WTC11 (cell line): Measurements from ENCODE around the gene FANCI. TPM values are rescaled to one million over a fixed set of nuclear protein-coding genes. Genes with fewer than 3 reads are reported as not detected.

ENCODE experiments used
- ATAC-seq: fragments of 200-7000 bp; cut with Tn5 transposase; 2 replicates; pipeline ENCODE4 v1.10.0; 2021; ENCODE audit warnings: mild to moderate bottlenecking, moderate library complexity
- CTCF ChIA-PET: fragments of 300-600 bp; sonication (Branson Sonifier 250); formaldehyde crosslinking; loops from one replicate; lab custom pipeline; 2021; ENCODE audit warnings: antibody characterized with exemption; lab: Charles Lee
- POLR2A ChIA-PET: fragments of 350-600 bp; sonication (Branson Sonifier 250); formaldehyde crosslinking; loops from one replicate; lab custom pipeline; 2021; ENCODE audit warnings: antibody characterized with exemption; lab: Charles Lee
- DNase-seq: peaks from one replicate; pipeline ENCODE4 v3.0.0; 2021; ENCODE audit warnings: low spot score
- H3K27ac Mint-ChIP-seq: 2 replicates; pipeline ENCODE4 v1.8.0; 2021; ENCODE audit warnings: mixed read lengths
- H3K27me3 Mint-ChIP-seq: 2 replicates; pipeline ENCODE4 v1.8.0; 2021; ENCODE audit warnings: low read depth, mild to moderate bottlenecking, moderate library complexity, mixed read lengths
- H3K36me3 Mint-ChIP-seq: 2 replicates; pipeline ENCODE4 v1.8.0; 2021; ENCODE audit warnings: mixed read lengths
- H3K4me1 Mint-ChIP-seq: 2 replicates; pipeline ENCODE4 v1.8.0; 2022; ENCODE audit warnings: mixed read lengths
- H3K4me3 Mint-ChIP-seq: 2 replicates; pipeline ENCODE4 v1.8.0; 2021; ENCODE audit warnings: mild to moderate bottlenecking, moderate library complexity, mixed read lengths
- H3K9me3 Mint-ChIP-seq: 2 replicates; pipeline ENCODE4 v1.8.0; 2021; ENCODE audit warnings: mixed read lengths
- MYBL2 ChIP-seq: sonication (generic); formaldehyde crosslinking; IDR thresholded peaks from 2 replicates; pipeline ENCODE4 v1.8.1; 2023; ENCODE audit warnings: mild to moderate bottlenecking, moderate library complexity, missing genetic modification reagents
- NFYB ChIP-seq: sonication (generic); formaldehyde crosslinking; conservative IDR thresholded peaks from 2 replicates; pipeline ENCODE4 v1.8.0; 2022; ENCODE audit warnings: low read depth, missing genetic modification reagents
- OVOL2 ChIP-seq: fragments of 250-450 bp; sonication (Bioruptor Pico); IDR thresholded peaks from 2 replicates; pipeline ENCODE4 v1.9.0; 2021; ENCODE audit warnings: mild to moderate bottlenecking, borderline replicate concordance
- RELA ChIP-seq: sonication (generic); formaldehyde crosslinking; IDR thresholded peaks from 2 replicates; pipeline ENCODE4 v1.8.1; 2022; ENCODE audit warnings: missing genetic modification reagents, mild to moderate bottlenecking, borderline replicate concordance
- SMAD4 ChIP-seq: sonication (generic); formaldehyde crosslinking; IDR thresholded peaks from 2 replicates; pipeline ENCODE4 v1.8.0; 2022; ENCODE audit warnings: mild to moderate bottlenecking, missing genetic modification reagents
- ZNF219 ChIP-seq: sonication (generic); formaldehyde crosslinking; IDR thresholded peaks from 2 replicates; pipeline ENCODE4 v1.8.0; 2023; ENCODE audit warnings: missing genetic modification reagents, mild to moderate bottlenecking, borderline replicate concordance
- ZNF263 ChIP-seq: sonication (generic); formaldehyde crosslinking; IDR thresholded peaks from 2 replicates; pipeline ENCODE4 v1.8.1; 2022; ENCODE audit warnings: low read depth, mild to moderate bottlenecking, moderate library complexity, missing genetic modification reagents
- ZNF317 ChIP-seq: sonication (generic); formaldehyde crosslinking; IDR thresholded peaks from 2 replicates; pipeline ENCODE4 v1.8.1; 2023; ENCODE audit warnings: low read depth, mild to moderate bottlenecking, moderate library complexity, missing genetic modification reagents, borderline replicate concordance
- total RNA-seq: library from RNA; stranded (reverse); gene quantifications from 3 replicates; pipeline ENCODE4 v1.2.3, GENCODE V29; 2021
- TF ChIP-seq, protein P1 (sequence below): sonication (generic); formaldehyde crosslinking; IDR thresholded peaks from 2 replicates; pipeline ENCODE4 v1.8.0; 2023; ENCODE audit warnings: mild to moderate bottlenecking, missing genetic modification reagents
- TF ChIP-seq, protein P2 (sequence below): sonication (generic); formaldehyde crosslinking; IDR thresholded peaks from 2 replicates; pipeline ENCODE4 v1.8.0; 2022; ENCODE audit warnings: missing genetic modification reagents
- TF ChIP-seq, protein P3 (sequence below): sonication (generic); formaldehyde crosslinking; IDR thresholded peaks from 2 replicates; pipeline ENCODE4 v1.8.1; 2022; ENCODE audit warnings: mild to moderate bottlenecking, missing genetic modification reagents, moderate library complexity, borderline replicate concordance
- TF ChIP-seq, protein P4 (sequence below): sonication (generic); formaldehyde crosslinking; IDR thresholded peaks from 2 replicates; pipeline ENCODE4 v1.8.1; 2023; ENCODE audit warnings: mild to moderate bottlenecking, missing genetic modification reagents, moderate library complexity
- TF ChIP-seq, protein P5 (sequence below): sonication (generic); formaldehyde crosslinking; IDR thresholded peaks from 2 replicates; pipeline ENCODE4 v1.8.0; 2023; ENCODE audit warnings: missing genetic modification reagents, mild to moderate bottlenecking, borderline replicate concordance

FANCI gene
- total RNA-seq, 1 experiment from 2014 or later = 108 TPM

DNA sequence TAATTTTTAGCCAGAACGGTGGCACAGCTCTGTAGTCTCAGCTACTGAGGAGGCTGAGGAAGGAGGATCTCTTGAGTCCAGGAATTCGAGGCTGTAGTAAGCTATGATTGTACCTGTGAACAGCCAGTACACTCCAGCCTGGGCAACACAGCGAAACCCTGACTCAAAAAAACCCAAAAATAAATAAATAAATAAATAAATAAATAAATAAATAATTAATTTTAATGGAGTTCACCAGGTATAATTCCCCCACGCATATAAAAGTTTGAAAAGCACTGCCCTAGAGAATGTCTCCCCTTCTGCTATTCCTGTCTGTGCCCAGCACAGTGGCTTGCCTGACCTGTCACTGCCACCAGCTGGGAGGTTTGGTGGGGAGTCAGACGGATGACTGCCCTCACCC is 18.2 kb upstream of the FANCI start:
- Mint-ChIP-seq H3K36me3 (no peaks in the 10 kb centered on the region), H3K4me1 (peaks cover 3% of the 10 kb centered on the region; the same call in 1 of the 2 replicates), H3K27ac (no peak overlapping the region), H3K9me3 (no peaks in the 10 kb centered on the region), H3K27me3 (peaks cover 3% of the 10 kb centered on the region), H3K4me3 (no peak overlapping the region)
- TF ChIP-seq SMAD4 (CRISPR knock-in tag) = no peak
- TF ChIP-seq ZNF219 (CRISPR knock-in tag) = no peak
- TF ChIP-seq OVOL2 = no peak
- TF ChIP-seq, protein P1, sequence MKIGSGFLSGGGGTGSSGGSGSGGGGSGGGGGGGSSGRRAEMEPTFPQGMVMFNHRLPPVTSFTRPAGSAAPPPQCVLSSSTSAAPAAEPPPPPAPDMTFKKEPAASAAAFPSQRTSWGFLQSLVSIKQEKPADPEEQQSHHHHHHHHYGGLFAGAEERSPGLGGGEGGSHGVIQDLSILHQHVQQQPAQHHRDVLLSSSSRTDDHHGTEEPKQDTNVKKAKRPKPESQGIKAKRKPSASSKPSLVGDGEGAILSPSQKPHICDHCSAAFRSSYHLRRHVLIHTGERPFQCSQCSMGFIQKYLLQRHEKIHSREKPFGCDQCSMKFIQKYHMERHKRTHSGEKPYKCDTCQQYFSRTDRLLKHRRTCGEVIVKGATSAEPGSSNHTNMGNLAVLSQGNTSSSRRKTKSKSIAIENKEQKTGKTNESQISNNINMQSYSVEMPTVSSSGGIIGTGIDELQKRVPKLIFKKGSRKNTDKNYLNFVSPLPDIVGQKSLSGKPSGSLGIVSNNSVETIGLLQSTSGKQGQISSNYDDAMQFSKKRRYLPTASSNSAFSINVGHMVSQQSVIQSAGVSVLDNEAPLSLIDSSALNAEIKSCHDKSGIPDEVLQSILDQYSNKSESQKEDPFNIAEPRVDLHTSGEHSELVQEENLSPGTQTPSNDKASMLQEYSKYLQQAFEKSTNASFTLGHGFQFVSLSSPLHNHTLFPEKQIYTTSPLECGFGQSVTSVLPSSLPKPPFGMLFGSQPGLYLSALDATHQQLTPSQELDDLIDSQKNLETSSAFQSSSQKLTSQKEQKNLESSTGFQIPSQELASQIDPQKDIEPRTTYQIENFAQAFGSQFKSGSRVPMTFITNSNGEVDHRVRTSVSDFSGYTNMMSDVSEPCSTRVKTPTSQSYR (CRISPR knock-in tag) = no peak
- TF ChIP-seq, protein P2, sequence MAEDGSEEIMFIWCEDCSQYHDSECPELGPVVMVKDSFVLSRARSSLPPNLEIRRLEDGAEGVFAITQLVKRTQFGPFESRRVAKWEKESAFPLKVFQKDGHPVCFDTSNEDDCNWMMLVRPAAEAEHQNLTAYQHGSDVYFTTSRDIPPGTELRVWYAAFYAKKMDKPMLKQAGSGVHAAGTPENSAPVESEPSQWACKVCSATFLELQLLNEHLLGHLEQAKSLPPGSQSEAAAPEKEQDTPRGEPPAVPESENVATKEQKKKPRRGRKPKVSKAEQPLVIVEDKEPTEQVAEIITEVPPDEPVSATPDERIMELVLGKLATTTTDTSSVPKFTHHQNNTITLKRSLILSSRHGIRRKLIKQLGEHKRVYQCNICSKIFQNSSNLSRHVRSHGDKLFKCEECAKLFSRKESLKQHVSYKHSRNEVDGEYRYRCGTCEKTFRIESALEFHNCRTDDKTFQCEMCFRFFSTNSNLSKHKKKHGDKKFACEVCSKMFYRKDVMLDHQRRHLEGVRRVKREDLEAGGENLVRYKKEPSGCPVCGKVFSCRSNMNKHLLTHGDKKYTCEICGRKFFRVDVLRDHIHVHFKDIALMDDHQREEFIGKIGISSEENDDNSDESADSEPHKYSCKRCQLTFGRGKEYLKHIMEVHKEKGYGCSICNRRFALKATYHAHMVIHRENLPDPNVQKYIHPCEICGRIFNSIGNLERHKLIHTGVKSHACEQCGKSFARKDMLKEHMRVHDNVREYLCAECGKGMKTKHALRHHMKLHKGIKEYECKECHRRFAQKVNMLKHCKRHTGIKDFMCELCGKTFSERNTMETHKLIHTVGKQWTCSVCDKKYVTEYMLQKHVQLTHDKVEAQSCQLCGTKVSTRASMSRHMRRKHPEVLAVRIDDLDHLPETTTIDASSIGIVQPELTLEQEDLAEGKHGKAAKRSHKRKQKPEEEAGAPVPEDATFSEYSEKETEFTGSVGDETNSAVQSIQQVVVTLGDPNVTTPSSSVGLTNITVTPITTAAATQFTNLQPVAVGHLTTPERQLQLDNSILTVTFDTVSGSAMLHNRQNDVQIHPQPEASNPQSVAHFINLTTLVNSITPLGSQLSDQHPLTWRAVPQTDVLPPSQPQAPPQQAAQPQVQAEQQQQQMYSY = no peak
- TF ChIP-seq, protein P3, sequence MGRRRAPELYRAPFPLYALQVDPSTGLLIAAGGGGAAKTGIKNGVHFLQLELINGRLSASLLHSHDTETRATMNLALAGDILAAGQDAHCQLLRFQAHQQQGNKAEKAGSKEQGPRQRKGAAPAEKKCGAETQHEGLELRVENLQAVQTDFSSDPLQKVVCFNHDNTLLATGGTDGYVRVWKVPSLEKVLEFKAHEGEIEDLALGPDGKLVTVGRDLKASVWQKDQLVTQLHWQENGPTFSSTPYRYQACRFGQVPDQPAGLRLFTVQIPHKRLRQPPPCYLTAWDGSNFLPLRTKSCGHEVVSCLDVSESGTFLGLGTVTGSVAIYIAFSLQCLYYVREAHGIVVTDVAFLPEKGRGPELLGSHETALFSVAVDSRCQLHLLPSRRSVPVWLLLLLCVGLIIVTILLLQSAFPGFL (CRISPR knock-in tag) = no peak
- TF ChIP-seq ZNF263 = no peak
- no peak for TF ChIP-seq RELA
- TF ChIP-seq, protein P4, sequence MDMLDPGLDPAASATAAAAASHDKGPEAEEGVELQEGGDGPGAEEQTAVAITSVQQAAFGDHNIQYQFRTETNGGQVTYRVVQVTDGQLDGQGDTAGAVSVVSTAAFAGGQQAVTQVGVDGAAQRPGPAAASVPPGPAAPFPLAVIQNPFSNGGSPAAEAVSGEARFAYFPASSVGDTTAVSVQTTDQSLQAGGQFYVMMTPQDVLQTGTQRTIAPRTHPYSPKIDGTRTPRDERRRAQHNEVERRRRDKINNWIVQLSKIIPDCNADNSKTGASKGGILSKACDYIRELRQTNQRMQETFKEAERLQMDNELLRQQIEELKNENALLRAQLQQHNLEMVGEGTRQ (CRISPR knock-in tag) = no peak
- TF ChIP-seq, protein P5, sequence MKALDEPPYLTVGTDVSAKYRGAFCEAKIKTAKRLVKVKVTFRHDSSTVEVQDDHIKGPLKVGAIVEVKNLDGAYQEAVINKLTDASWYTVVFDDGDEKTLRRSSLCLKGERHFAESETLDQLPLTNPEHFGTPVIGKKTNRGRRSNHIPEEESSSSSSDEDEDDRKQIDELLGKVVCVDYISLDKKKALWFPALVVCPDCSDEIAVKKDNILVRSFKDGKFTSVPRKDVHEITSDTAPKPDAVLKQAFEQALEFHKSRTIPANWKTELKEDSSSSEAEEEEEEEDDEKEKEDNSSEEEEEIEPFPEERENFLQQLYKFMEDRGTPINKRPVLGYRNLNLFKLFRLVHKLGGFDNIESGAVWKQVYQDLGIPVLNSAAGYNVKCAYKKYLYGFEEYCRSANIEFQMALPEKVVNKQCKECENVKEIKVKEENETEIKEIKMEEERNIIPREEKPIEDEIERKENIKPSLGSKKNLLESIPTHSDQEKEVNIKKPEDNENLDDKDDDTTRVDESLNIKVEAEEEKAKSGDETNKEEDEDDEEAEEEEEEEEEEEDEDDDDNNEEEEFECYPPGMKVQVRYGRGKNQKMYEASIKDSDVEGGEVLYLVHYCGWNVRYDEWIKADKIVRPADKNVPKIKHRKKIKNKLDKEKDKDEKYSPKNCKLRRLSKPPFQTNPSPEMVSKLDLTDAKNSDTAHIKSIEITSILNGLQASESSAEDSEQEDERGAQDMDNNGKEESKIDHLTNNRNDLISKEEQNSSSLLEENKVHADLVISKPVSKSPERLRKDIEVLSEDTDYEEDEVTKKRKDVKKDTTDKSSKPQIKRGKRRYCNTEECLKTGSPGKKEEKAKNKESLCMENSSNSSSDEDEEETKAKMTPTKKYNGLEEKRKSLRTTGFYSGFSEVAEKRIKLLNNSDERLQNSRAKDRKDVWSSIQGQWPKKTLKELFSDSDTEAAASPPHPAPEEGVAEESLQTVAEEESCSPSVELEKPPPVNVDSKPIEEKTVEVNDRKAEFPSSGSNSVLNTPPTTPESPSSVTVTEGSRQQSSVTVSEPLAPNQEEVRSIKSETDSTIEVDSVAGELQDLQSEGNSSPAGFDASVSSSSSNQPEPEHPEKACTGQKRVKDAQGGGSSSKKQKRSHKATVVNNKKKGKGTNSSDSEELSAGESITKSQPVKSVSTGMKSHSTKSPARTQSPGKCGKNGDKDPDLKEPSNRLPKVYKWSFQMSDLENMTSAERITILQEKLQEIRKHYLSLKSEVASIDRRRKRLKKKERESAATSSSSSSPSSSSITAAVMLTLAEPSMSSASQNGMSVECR (CRISPR knock-in tag) = no peak
- TF ChIP-seq MYBL2 (CRISPR knock-in tag) = no peak
- no peak for TF ChIP-seq NFYB
- TF ChIP-seq ZNF317 (CRISPR knock-in tag) = no peak
- ChIA-PET POLR2A (no interaction called here), CTCF (interaction anchor here (2.6 kb wide), 1 partner anchor 19 kb away, joined by 15 read pairs; no protein-coding TSS in a partner anchor)
- ATAC-seq (no peak), DNase-seq (no peak)
